NCI-H1694 treated with DMSO at 0.1 percent for 48 hours (cell line): Measurements from ENCODE around the gene GNL3.

Source experiments
- DNase-seq: peaks from one replicate; lab custom pipeline; 2025; lab: John Stamatoyannopoulos, UW

GNL3 gene

DNA sequence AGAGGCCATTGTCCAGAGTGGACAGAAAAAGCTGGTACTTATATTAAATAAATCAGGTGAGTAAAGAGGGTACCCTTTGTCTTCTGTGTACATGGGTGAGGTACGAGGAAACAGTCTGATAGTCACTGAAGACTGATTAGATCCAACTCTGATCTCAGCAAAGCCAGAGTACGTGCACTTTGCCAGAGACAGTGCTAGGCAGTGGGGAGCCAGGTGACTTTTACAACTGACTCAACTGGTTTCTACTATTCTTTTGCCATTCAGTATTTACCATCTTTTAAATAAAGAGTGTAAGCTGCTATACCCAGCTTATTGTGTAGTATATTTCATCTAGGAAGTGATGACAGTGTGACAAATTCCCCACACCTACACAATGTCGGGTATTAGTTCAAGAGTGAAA is 3.3 kb downstream of the GNL3 start:
- no peak for DNase-seq

DNA sequence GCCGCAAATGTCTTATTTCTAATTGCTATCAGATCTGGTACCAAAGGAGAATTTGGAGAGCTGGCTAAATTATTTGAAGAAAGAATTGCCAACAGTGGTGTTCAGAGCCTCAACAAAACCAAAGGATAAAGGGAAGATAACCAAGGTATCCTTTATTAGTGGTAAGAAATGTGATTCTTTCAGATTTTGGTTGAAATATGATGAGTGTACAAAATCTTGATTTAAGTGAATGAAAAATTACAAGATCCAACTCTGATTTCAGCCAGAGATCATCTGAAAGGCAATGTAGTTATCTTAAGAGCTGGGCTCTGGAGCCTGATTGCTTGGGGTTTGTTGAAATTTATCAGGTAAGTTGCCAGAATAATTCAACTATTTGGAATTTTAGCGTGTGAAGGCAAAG is 4.7 kb downstream of the GNL3 start:
- DNase-seq, result no peak

DNA sequence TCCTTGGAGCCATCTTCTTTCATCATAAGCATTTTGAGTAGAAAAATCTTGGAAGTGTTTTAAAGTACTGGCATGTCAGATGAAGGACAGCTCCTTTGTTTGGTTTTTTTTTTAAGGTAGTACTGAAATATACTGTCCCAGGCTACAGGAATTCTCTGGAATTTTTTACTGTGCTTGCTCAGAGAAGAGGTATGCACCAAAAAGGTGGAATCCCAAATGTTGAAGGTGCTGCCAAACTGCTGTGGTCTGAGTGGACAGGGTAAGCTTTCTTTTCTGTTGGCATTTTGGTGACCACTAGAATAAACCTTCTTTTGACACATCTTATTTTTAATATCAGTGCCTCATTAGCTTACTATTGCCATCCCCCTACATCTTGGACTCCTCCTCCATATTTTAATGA is 7.2 kb downstream of the GNL3 start:
- no peak for DNase-seq

DNA sequence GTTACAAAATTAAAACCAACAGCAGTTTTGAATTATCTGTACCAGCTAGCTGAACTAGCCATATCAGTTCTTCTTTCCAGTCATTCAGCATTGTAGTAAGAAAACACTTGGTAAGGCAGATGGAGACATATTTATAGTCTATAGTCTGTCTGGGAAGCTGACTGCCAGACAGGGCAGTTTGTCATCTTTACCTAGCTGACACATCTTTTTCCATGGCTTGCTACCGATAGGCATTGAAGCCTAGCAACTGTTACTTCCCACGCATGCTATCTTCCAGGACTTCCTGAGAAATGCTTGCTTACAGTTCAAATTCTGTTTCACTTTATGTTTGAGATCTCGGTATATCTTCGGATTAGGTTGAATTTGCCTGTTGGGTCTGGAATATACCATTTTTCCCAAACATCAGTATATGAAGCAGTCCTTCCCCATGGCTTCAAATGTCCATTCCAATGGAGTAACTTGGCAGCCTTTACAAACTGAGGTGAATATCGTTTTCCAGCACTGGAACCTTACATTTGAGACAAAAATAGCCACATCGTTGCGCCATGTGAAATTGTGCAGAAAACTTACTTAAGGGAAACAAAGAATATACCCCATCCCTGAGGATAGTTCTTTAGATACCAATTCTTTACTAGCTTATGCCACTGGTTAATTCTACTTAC is 8.8 kb downstream of the GNL3 start:
- DNase-seq, result no peak

DNA sequence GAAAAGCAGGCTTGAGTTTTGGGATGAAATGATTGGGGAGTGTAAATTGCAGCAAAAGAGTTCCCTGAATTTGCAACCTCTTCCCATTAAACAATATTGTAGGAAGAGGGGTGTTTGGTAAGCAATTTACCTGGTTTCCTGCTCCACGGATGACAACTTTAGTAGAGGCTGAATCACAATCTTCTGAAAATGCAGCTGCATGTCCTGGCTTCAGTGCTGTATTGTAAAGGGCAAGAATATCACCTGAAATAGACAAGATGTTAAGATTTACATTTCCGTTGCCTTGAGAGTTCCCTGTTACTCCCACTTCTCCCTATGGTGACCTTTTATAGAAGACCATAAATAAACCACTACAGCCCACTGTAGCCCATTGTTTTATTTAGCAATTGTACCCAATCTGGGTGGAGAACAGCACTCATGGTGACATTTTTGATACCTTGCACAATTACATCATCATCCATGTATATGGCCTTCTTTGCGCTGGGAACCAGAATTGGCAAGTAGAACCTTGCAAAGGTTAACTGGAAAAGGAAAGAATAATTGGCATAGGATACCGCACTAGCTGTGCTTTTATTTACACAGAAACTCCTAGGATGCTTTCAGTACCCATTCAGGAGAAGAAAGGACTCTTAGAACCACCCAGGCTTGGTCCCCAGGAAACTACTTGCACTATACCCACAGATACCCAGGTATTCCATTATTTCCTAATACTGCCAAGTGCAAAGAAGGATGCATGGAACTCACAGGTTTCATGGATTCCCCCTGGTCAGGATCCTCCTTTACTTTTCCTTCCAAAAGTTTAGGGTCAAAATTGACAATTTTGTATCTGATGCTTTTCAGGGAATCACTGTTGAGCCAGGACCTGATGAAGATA is 10.2 kb downstream of the GNL3 start:
- DNase-seq, result no peak

DNA sequence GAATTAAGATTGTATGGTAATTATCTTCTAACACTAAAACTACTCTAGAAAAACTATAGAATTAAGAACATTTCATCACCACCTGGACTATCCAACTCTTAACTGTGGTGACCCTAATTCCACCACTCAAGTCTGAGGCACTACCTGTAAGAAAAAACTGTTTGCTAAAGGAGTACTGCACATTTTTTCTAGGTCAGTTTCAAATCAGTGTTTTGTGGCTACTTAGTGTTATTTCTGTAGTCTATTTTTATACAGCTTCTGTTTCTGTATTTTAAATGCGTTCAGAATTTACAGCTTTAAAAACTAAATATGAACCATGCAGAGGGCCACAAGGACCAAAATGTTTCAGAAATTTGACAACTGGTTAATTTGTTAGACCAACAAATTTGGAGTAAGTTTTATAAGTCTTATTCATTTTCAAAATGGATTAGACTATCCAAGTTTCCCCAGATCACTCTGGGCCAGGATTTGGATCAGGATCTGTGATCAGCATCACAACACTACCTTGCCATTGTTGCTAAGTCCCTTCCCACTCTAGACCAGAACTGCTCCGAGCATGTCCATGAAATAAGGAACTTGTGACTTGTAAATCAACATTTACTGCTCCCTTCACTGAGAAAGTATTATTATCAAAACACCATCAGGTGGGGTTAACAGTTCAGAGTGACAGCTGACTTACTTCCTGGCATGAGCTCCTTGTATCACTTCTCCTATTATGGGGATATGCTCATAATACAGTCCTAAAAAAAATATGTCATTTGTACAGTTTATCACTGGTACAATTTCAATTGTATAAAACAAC is 11.2 kb downstream of the GNL3 start:
- DNase-seq, result no peak

DNA sequence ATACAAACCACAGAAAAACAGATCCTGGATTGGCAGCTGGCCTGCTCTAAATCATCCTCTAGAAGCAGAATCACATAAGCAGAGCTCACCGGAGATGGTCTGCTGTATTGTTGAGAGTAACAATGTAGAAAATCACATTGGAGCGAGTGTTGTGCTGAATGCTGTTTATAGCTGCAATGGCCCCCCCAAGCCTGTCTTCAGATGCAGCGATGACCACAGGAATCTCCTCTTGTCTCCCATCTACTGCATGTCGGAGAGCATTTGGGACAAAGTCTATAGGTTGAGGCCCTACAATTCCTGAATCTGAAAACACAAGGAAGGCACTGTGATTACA is 11.8 kb downstream of the GNL3 start:
- no peak for DNase-seq

DNA sequence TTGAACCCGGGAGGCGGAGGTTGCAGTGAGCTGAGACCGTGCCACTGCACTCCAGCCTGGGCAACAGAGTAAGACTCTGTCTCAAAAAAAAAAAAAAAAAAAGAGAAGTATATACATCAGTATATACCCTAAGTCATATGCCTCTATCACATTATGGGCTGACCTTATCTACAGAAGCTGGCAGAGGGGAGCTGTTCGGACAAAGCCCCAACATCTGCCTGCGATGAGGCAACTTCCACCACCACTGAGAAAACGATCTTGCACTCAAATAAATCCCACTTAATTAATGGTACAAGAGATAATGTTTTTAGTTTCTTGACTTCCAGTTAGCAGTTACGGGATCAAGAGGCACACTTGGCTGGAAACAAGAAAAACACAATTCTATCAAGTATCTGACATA is 17.5 kb downstream of the GNL3 start:
- no peak for DNase-seq

DNA sequence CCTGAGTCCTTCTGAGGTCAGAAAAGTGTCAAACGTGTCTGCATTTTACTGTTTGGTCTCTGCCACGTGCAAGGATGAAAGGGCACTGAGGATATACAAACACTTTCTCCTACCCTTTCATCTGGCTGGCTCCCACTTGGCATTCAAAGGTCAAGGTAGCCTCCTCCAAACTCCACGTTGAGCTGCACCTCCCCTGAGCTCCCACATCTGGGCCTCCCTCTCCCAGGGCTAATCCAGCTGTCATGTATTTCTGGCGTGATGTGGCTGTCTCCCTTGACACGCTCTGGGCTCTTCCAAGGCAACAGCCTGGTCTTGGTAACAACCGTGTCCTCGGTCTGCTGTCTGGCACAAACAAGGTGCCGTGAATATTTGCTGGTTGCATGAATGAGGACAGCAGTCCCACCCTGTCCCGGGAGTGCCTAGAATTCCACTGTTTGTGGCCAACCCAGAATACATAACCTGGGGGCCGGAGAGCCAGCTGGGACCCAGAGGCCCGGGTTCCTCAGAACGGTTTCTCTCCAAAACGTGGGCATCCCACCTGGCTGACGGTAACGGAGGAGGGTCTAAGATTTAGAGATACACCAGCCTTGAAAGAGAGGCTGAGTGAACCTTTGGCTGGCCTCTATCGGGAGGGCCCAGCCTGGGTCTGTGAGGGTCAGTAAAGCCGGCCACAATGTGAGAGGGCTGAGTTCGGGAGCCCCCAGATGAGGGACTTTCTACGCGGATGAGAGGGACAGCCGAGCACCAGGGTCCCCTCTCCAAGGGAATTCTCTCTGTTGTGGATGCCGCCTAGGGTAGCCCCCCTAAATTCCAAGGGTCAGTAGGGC is 19.0 kb downstream of the GNL3 start:
- DNase-seq, result no peak

DNA sequence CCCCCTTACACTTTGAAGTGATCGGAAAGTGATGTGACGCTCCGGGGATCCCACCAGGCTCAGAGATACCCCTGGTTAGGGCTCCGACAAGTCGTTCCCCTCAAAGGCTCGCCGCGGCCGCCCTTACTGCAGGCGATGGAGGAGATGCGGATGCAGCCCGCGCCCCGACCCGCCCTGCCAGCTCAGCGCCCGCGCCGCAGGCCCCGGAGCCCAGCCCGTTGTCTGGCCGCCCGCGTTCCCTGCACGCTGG is 19.5 kb downstream of the GNL3 start:
- DNase-seq, result no peak

DNA sequence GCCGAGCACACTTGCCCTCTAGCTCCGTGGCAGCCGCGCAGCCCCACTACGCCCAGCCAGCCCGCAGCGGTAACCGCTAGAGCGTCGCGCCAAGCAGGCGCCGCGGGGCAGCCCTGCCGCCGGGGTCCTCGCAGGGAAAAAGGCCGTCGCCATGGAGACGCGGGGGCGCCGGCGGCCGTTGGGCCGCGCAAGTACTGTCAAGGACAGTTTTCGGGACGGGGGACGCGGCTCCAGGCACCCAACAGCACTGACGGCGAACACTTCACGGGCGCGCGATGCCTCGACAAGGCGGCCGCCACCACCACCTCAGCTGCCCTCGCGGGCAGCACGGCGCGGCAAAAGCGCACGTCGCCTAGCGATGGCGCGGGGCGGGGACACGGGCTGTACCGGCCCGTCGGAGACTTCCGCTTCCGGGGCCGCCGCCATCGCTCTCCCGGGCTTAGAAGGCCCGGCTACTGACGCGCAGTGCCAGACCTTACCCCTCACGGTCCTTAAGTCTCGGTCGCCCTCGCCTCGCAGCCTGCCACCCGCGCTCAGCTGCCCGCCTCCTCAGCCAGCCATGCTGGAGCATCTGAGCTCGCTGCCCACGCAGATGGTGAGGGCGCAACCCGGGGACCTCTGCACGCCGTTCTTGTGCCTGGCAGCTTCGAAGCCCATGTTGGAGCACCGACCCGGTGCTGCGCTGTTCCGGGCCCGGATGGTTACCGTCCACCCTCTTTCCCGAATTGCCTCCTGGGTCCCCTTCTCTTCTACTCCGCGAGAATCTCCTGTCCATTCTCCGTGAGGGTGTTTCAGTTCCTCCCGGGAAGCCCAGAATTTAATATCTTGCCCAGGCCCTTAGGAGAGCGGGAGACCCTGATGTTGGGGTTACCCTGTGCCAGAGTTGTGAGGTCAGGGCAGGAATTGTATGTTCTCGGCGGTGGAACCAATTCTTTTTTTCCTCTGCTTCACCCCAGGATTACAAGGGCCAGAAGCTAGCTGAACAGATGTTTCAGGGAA is 20.2 kb downstream of the GNL3 start, which contains the start of the genes GLT8D1 and SPCS1:
Gene GLT8D1, minus strand, starts transcription at position 104 of the 999 bp plus-strand sequence. CDS start 5,331 bp downstream, outside the sequence.
Gene SPCS1, plus strand, starts transcription at position 419 of the 999 bp plus-strand sequence. Its CDS starts 141 bp downstream, at position 560.
- DNase-seq, result peak; percentile 17

DNA sequence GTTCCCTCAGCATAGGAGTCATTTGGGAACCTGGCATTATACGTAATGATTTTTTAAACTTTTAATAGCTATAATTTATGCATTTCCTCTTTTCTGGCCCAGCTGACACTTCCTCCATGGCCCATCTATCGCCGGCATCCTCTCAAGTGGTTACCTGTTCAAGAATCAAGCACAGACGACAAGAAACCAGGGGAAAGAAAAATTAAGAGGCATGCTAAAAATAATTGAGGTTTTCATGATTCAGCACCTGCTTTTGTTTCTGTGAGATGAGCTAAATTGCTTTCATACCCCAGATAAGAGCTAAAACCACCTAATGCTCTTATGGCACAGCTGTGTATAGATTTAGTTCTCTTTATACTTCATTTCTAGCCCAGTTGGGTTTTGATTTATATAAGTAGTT is 21.8 kb downstream of the GNL3 start:
- DNase-seq, result no peak

DNA sequence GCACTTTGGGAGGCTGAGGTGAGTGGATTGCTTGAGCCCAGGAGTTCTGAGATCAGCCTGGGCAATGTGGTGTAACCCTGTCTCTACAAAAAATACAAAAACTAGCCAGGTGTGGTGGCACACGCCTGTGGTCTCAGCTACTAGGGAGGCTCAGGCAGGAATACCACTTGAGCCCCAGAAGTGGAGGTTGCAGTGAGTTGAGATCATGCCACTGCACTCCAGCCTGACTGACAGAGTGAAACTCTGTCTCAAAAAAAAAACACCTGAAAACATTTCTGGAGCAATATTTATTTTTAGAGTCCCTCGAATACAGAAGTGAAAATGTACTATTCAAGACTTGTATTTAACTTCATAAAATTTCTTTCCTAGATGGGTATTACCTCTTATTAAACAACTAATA is 24.7 kb downstream of the GNL3 start:
- no peak for DNase-seq

DNA sequence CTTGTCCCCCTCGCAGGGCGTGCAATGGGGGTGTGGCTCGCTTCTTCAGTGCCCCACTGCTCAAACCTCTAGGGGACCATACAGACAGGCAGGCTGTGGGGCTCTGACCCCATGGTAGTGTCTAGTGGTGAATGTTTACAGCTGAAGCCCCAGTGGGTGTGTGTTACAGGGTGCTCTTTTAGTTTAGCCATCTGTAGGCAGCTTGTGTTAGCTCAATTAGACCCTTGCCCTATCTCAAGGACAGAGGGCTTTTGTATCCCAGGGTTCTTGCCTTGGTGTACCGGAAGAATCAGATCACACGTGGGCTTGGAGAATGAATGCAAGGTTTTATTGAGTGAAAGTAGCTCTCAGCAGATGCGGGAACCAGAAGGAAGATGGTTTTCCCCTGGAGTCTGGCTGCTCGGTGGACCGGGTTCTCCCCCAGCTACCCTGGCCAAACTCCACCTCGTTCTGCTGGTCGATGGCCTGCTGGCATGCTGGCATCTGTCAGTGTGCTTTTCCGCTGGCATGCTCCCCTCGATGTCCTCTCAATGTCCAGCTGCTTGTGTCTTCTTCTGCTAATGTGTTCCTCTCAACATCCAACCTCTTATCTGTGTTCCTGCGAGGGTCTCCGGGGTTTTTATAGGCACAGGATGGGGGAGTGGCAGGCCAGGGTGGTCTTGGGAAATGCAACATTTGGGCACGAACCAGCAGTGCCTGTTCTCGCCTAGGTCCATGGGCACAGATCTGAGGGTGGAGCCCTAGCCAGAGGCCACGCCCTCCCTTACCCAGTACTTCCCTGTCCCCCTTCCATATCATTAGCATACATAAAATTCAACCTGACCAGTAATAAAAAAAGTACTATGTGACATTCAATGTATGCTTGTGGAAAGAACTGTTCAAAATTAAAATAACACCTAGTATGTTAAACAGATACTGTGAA is 26.7 kb downstream of the GNL3 start:
- DNase-seq, result no peak

DNA sequence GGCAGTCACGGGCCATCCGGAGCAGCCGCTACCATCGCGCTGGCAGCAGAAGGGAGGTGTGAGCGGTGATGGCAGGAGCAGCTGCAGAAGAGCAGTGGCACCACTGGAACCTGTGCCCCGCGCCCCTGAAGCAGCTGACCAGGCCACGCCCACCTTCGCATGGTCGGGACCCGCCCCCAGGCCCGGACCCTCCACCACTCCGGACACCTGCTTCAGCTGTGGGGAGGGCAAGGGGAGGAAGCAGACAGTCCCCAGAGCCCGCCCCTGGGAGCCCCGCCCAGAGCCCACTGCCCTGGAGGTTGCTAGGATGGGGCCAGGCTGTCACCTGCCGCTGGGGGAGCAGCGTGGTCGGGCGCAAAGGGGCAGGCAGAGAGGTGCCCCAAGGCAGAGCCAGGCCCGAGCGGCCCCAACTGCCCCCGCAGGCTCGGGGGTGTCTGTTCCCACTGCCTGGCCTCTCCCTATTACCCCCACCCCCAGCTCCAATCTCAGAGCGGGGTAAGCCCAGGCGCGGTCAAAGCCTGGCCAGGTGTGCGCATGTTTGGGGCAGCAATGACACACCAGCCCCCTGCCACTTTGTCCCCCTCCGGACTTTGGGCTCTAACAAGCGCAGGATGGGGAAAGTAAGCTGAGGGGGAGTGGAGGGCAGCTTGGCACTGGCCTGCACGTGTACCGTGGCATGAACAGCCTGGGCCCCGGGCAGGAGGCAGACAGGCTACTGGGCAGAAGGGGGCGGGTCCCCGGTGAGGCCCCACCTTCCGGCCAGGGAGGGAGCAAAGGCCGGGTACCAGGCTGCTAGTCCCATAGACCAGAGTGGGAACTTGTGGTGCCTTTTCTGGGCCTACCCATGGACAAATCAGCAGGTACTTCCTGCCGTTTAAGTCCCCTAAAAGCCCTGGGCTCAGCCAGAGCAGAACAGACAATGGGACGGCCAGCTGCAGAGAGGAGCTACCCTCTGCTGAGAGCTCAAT is 28.8 kb downstream of the GNL3 start:
- DNase-seq, result no peak

DNA sequence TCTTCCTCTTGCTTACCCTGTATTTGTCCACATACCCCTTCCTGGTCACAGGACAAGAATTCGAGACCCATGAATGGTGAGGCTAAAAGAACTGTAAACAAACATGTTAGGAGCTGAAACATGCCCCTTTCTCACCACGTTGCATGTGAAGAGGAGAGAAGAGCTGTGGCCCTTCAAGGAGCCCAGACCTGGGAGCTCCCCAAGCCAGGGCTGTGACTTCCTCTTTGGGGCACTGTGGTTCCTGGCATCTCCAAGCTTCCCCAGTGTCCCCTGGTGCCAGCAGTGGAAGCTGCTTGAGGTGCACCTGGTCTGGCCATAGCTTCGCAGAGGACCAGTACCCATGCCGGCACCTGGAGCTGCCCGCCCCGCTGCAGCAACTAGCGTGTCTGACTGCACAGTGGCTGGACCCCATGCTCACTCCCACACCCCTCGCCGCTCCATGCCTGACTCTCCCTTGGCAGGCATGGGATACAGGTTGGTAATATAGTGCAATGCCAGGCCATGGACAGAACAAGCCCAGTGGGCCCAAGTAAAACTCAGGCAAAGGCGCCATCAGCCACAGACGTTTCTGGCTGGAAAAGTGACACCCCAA is 30.0 kb downstream of the GNL3 start:
- no peak for DNase-seq

DNA sequence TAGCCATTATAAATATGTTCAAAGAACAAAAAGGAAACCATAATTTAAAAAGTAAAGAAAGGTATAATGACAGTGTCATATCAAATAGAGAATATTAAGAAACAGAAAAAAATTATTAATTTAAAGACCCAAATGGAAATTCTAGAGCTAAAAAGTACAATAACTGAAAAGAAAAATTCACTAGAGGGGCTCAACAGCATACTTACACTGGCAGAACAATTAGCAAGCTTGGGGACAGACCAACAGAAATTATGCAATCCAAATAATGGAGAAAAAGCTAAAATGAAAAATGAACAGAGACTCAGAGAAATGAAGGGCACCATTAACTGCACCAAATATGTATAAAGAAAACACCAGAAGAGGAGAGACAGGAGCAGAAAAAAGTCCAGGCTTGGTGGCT is 33.8 kb downstream of the GNL3 start:
- DNase-seq, result no peak
